ENCODE data around the gene RBM33. TPM values are rescaled to one million over a fixed set of nuclear protein-coding genes. Genes with fewer than 3 reads are reported as not detected.

The RBM33 gene
- total RNA-seq, 1 experiment from 2014 or later, result 81.8 TPM

- H3K36me3 Mint-ChIP-seq, result peaks cover 85% of the 10 kb centered on the region
- ChIA-PET POLR2A (no interaction called here), CTCF (no interaction called here)
- H3K4me1 Mint-ChIP-seq, result peaks cover 2% of the 10 kb centered on the region
- ATAC-seq (no peak), DNase-seq (ENCODE audit: low spot score) (no peak)
- TF ChIP-seq GRHL2 (CRISPR knock-in tag; IDR thresholded peaks at IDR 0.05; ENCODE audit: insufficient replicate concordance, severe bottlenecking) (no peak), ZNF317 (CRISPR knock-in tag; IDR thresholded peaks at IDR 0.05; ENCODE audit: borderline replicate concordance, low read depth) (no peak), IRF2 (CRISPR knock-in tag; IDR thresholded peaks at IDR 0.05; ENCODE audit: borderline replicate concordance, low read depth) (no peak), SMAD4 (CRISPR knock-in tag; IDR thresholded peaks at IDR 0.05) (no peak), ZNF425 (CRISPR knock-in tag; conservative IDR thresholded peaks at IDR 0.05) (no peak), FOXJ3 (CRISPR knock-in tag; IDR thresholded peaks at IDR 0.05; ENCODE audit: borderline replicate concordance) (no peak), FOXP1 (CRISPR knock-in tag; IDR thresholded peaks at IDR 0.05; ENCODE audit: borderline replicate concordance) (no peak), ZNF532 (CRISPR knock-in tag; IDR thresholded peaks at IDR 0.05; ENCODE audit: borderline replicate concordance) (no peak), NR3C1 (CRISPR knock-in tag; conservative IDR thresholded peaks at IDR 0.05; ENCODE audit: low read depth) (no peak), ELF4 (CRISPR knock-in tag; IDR thresholded peaks at IDR 0.05; ENCODE audit: low read depth) (no peak), OVOL2 (CRISPR knock-in tag; IDR thresholded peaks at IDR 0.05; ENCODE audit: borderline replicate concordance) (no peak), SOX15 (CRISPR knock-in tag; IDR thresholded peaks at IDR 0.05) (no peak), SMAD3 (CRISPR knock-in tag; IDR thresholded peaks at IDR 0.05; ENCODE audit: borderline replicate concordance) (no peak), JUN (CRISPR knock-in tag; IDR thresholded peaks at IDR 0.05) (no peak)
- TF ChIP-seq, protein P1, sequence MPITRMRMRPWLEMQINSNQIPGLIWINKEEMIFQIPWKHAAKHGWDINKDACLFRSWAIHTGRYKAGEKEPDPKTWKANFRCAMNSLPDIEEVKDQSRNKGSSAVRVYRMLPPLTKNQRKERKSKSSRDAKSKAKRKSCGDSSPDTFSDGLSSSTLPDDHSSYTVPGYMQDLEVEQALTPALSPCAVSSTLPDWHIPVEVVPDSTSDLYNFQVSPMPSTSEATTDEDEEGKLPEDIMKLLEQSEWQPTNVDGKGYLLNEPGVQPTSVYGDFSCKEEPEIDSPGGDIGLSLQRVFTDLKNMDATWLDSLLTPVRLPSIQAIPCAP (CRISPR knock-in tag; IDR thresholded peaks at IDR 0.05), result no peak
- TF ChIP-seq, protein P2, sequence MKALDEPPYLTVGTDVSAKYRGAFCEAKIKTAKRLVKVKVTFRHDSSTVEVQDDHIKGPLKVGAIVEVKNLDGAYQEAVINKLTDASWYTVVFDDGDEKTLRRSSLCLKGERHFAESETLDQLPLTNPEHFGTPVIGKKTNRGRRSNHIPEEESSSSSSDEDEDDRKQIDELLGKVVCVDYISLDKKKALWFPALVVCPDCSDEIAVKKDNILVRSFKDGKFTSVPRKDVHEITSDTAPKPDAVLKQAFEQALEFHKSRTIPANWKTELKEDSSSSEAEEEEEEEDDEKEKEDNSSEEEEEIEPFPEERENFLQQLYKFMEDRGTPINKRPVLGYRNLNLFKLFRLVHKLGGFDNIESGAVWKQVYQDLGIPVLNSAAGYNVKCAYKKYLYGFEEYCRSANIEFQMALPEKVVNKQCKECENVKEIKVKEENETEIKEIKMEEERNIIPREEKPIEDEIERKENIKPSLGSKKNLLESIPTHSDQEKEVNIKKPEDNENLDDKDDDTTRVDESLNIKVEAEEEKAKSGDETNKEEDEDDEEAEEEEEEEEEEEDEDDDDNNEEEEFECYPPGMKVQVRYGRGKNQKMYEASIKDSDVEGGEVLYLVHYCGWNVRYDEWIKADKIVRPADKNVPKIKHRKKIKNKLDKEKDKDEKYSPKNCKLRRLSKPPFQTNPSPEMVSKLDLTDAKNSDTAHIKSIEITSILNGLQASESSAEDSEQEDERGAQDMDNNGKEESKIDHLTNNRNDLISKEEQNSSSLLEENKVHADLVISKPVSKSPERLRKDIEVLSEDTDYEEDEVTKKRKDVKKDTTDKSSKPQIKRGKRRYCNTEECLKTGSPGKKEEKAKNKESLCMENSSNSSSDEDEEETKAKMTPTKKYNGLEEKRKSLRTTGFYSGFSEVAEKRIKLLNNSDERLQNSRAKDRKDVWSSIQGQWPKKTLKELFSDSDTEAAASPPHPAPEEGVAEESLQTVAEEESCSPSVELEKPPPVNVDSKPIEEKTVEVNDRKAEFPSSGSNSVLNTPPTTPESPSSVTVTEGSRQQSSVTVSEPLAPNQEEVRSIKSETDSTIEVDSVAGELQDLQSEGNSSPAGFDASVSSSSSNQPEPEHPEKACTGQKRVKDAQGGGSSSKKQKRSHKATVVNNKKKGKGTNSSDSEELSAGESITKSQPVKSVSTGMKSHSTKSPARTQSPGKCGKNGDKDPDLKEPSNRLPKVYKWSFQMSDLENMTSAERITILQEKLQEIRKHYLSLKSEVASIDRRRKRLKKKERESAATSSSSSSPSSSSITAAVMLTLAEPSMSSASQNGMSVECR (CRISPR knock-in tag; IDR thresholded peaks at IDR 0.05; ENCODE audit: borderline replicate concordance), result no peak
- TF ChIP-seq, protein P3, sequence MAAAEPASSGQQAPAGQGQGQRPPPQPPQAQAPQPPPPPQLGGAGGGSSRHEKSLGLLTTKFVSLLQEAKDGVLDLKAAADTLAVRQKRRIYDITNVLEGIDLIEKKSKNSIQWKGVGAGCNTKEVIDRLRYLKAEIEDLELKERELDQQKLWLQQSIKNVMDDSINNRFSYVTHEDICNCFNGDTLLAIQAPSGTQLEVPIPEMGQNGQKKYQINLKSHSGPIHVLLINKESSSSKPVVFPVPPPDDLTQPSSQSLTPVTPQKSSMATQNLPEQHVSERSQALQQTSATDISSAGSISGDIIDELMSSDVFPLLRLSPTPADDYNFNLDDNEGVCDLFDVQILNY (CRISPR knock-in tag; IDR thresholded peaks at IDR 0.05), result no peak
- H3K27me3 Mint-ChIP-seq (ENCODE audit: low read depth), result peaks cover 47% of the 10 kb centered on the region
- peaks cover 78% of the 10 kb centered on the region for H3K9me3 Mint-ChIP-seq
- H3K27ac Mint-ChIP-seq, result no peak overlapping the region
- H3K4me3 Mint-ChIP-seq, result no peak overlapping the region
Observed at GRCh38 chr7:155638366-155638765, 6.1 kb upstream of the RBM33 start.

Data from WTC11 (cell line).